ELF-1 (cell line): Measurements from ENCODE around the gene PTPA.
"Not testable (repeated sequence)": the region's sequence is repeated elsewhere in the genome, so short reads cannot be mapped to it uniquely, and the experiment has no call there.

Source experiments
- DNase-seq: peaks from one replicate; pipeline ENCODE4 v3.0.0-alpha.2; 2016; ENCODE audit warnings: low read depth, low spot score

Gene PTPA

DNA sequence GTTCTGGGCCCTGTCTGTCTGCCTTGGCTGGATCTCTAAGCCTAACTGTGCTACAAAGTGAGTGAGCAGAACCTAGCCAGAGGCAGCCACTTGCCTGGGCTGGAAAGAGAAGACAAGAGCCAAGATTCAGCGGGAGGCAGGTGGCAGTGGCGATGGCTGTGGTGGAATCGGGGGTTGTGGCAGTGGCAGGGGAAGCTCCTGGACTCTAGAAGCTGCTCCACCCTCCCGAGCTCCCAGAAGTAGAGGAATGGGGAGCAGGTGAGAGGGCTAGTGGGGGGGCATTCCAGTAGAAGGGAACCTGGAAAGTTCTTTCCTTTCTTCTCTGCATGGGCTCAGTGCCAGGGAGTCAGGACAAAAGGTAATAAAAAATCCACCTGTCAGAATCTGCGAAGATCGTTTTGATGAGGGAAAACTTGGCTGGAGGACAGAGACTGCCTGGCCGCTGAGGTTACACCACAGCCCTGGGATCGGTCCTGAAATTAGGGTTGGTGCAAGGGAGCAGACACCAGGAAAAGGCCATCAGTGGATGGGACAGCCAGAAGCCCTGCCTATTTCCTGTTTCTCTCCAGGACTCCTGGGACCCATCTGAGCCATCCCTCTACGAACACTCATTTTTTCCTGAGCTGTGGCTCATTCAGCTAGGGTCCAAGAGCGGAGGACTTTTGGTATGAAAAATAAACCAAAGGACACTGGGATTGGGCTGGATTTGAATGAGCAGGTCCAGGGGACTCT is 2.2 kb upstream of the PTPA start:
- DNase-seq = no peak

- peak; percentile 42 for DNase-seq
Measured at GRCh38 chr9:129109537-129109903, 1.7 kb upstream of the PTPA start.

DNA sequence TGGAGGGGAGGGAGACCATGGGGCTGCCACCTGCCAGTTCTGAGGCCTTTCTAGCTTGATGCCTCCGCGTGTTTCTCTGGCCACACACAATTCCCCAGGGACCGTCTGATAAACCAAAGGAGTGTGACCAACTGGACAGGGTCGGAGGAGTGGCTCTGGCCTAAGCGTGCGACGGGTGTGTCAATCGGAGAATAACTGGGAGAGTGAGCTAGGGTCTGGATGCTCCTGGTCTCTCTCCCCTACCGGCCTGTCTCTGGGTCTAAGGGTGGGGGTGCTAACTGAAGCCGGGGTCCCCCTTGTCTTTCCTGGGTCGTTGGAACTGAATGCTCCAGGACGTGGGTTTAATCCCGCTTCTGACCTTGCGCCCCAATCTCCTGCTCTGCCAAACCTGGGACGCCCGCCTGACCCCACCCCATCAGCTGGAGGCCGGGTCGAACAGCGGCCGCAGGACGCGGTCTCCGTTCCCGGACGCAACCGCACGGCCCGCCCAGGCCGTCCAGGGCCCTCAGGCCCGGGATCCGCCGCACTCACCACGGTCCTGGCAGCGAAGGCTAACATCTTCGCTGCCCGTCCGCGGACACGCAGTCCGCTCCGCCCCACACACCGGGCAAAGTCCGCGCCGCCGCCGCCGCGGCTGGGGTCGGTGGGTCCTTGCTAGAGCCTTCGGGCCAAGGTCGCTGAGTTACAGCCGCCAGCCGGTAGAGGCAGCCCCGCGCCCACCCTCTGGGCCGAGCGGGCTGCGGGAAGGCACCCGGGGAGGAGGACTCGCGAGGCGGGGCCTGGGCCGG is 1.1 kb upstream of the PTPA start:
- DNase-seq = no peak

DNA sequence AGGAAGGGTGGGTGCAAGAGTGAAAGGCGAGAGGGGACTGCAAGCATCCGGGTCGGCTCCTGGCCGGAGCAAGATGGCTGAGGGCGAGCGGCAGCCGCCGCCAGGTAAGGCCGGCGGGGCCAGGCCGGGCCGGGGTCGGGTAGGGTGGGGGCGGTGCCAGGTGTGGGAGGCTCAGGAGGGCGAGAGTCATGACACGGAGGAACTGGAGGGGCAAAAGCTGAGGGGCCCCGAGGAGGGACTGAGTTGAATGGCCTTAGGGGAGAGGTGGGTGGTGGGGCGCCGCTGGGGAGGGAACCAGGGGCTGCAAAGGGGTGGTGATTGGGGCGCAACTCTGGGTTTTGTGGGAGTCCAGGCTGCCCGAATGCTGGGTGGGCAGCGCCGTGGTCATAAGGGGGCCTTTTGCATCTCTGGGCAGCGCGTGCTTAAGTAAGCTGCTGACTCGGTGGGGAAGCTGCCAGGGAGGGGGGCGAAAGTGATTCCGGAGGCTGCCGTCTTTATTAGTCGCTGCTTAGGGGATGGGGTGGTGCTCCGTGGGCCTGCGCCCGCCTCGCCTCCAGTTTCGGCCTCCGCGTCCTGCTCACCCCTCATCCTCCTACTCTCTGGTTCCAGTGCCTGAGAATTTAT is 425 bp downstream of the PTPA start:
- DNase-seq = peak; percentile 56

GRCh38 chr9:129112526-129112925 is 1.3 kb downstream of the PTPA start:
- DNase-seq = not testable (repeated sequence)

DNA sequence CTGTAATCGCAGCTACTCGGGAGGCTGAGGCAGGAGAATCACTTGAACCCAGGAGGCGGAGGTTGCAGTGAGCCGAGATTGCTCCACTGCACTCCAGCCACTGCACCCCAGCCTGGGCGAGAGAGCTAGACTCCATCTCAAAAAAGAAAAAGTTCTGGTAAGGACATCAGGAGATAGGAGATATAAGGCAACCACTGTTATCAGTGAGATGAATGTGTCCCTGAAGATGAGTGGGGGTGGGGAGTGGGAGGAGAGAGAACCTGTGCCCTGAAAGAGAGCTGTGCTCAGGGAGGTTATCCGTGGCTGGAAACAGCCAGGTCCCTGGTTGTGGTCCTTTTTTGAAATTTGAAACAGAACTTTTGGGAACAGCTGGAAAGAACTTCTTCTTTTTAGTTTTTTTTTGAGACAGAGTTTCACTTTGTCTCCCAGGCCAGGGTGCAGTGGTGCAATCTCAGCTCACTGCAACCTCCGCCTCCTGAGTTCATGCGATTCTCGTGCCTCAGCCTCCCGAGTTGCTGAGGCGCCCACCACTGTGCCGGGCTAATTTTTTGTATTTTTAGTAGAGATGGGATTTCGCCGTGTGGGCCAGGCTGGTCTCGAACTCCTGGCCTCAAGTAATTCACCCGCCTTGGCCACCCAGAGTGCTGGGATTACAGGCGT is 2.6 kb downstream of the PTPA start:
- no peak for DNase-seq

- no peak for DNase-seq
Measured at GRCh38 chr9:129118799-129119198, 7.6 kb downstream of the PTPA start.

- DNase-seq = no peak
Measured at GRCh38 chr9:129121483-129121882, 10.3 kb downstream of the PTPA start.

DNA sequence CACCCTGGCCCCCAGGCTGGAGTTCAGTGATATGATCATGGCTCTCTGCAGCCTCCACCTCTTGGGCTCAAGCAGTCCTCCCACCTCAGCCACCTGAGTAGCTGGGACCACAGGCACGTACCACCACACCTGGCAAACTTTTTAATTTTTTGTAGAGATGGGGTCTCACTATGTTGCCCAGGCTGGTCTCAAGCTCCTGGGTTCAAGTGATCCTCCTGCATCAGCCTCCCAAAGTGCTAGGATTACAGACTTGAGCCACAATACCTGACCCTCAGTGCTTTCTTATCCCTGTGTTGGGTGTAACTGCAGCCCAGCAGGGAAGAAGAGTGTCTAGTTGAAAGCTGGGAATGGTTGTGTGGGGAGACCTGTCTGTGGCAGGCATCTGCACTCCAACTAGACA is 10.9 kb downstream of the PTPA start:
- DNase-seq = no peak

GRCh38 chr9:129122976-129123375 is 11.8 kb downstream of the PTPA start:
- not testable (repeated sequence) for DNase-seq

DNA sequence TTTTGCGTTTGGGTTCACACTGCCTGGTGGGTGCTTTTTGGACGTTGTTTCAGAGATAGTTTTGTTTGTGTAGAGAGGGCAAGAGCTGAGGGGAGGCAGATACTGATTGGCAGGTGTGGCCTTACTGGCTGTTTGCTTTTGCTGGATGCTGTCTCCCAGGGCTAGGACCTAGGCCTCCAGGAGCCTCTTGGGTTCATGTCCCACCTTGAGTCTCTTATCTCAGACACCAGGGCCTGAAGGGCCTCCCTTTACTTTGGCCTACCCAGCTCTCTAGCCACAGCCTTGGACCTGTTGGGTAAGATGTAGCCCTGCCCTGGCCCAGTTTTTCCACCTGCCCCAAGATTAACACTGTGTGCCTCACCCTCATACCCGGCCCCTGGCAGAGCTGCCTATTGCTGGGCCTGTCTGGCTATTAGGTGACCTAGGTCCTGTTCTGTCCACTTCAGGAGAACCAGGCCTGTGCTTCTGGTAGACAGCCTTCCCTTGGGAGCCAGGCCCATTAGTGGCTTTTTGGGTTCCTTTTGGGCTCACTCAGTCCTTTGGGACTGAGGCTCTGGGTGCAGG is 13.4 kb downstream of the PTPA start:
- DNase-seq = no peak

DNA sequence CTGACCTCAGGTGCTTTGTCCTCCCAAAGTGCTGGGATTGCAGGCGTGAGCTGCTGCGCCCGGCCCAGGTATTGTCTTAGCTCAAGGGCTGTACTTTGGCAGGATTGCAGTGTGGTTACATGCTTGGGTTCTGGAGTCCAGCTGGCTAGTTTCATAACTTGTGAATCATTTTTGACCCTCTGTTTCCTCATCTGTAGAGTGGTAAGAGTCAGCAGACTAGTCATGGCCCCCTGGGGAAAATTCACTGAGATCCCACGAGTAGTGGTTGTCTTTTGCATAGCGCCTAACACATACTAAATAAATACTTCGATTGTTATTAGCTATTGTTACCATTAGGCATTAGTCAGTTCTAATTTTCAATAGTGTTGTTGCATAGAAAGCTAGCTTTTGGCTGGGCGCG is 14.3 kb downstream of the PTPA start:
- no peak for DNase-seq

- DNase-seq = peak; percentile 81
Measured at GRCh38 chr9:129126749-129127618, 15.8 kb downstream of the PTPA start.

GRCh38 chr9:129128689-129129088 is 17.5 kb downstream of the PTPA start:
- no peak for DNase-seq

- not testable (repeated sequence) for DNase-seq
Measured at GRCh38 chr9:129130271-129130670, 19.1 kb downstream of the PTPA start.

DNA sequence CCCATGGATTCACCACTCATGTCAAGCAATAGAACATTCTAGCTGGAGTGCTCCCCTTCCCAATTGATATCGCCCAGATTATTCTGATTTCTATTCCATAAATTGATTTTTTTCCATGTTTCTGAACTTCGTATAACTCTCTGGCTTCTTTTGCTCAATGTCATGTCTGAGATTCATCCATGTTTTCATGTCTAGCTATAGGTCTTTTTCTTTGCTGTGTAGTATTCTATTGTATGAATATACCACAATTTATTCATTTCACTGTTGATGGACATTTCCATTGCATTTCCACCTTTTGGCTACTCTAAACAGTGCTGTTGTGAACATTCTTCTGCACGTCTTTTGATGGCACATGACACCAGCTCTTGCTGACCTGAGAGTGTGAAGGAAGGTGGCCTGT is 19.6 kb downstream of the PTPA start:
- no peak for DNase-seq

- peak; percentile 91 for DNase-seq
Measured at GRCh38 chr9:129131300-129132145, 20.3 kb downstream of the PTPA start.

DNA sequence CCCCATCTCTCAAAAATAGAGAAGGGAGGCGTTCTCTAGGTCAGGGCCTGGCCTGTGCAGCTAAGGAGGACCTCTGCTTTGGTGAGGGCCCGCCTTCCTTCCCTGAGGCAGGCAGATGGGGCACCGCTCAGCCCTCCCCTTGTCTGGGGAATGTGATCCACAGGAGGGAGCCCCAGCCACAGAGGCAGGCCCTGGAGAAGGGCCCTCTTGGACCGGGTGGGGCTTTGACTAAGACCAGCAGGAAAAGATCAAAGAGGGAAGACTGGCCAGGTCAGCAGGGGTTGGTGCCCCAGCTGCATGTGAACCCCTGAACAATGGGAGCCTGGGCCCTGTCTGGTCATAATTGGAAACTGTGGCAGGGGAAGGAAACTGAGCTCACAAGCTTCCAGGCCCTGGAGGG is 21.9 kb downstream of the PTPA start:
- peak; percentile 67 for DNase-seq

DNA sequence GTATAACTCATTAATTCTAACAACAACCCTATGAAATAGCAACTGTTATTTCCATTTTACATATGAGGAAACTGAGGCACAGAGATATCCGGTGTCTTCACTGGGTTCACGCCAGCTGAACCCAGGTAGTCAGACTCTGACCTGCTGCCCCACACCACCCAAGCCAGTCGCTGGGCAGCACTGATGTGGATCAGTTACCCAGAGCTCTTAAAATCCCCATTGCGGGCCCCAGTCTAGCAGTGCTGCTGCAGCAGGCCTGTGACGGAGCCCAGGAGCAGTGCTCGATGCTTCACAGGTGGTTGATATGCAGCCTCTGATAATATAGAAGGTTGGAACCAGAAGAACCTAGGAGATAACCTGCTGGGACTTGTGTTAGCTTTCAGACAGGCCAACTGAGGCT is 24.3 kb downstream of the PTPA start:
- no peak for DNase-seq

- DNase-seq = no peak
Measured at GRCh38 chr9:129136446-129137035, 25.3 kb downstream of the PTPA start.
